Posterior cingulate gyrus (tissue), 11 donors: ENCODE measurements around the gene DPP6.
A peak's percentile ranks its signal among the peaks of the same experiment; 100 is the strongest.

Experiments
- DNase-seq, 10 donors: peaks; one replicate each; pipeline versions ENCODE4 v3.0.0 to v3.0.0-alpha.2; 2020 to 2021; ENCODE audit warnings: mixed read lengths in 3 of 10
- intact Hi-C: fragments of 100-400 bp; cut with DNase I; formaldehyde crosslinking; loops from one replicate; pipeline ENCODE4 v1.15.1; 2023

DPP6 gene

GRCh38 chr7:154774303-154774969 lies 722.2 kb downstream of the DPP6 start:
- DNase-seq = peak in 1 of 10 donors; percentile 4
- intact Hi-C loops = loop anchor here (10.0 kb wide), 1 partner anchor 190 kb away; no protein-coding TSS in a partner anchor

- intact Hi-C loops = loop anchor here (10.0 kb wide), 1 partner anchor 191 kb away; no protein-coding TSS in a partner anchor
Measured at GRCh38 chr7:154775681-154776080, 723.5 kb downstream of the DPP6 start.

GRCh38 chr7:154776350-154776749 lies 724.2 kb downstream of the DPP6 start:
- intact Hi-C loops = loop anchor here (10.0 kb wide), 1 partner anchor 192 kb away; no protein-coding TSS in a partner anchor
- DNase-seq = no peak

More at GRCh38 chr7:154775681-154776080, 723.5 kb downstream of the DPP6 start:
- DNase-seq = peak in 1 of 10 donors; percentile 55

- peak in 2 of 10 donors; percentile 18 to 84 for DNase-seq
- intact Hi-C loops = loop anchor here (10.0 kb wide), 1 partner anchor 192 kb away; no protein-coding TSS in a partner anchor
Measured at GRCh38 chr7:154777023-154777422, 724.8 kb downstream of the DPP6 start.

GRCh38 chr7:154777489-154777888 lies 725.3 kb downstream of the DPP6 start:
- intact Hi-C loops = loop anchor here (10.0 kb wide), 1 partner anchor 193 kb away; no protein-coding TSS in a partner anchor
- peak in 3 of 10 donors; percentile 35 to 84 (median 41) for DNase-seq

- DNase-seq = no peak
- intact Hi-C loops = loop anchor here (10.0 kb wide), 1 partner anchor 193 kb away; no protein-coding TSS in a partner anchor
Measured at GRCh38 chr7:154777908-154778307, 725.7 kb downstream of the DPP6 start.

GRCh38 chr7:154781369-154782303 lies 729.4 kb downstream of the DPP6 start:
- intact Hi-C loops = loop anchor here (5.0 kb wide), 1 partner anchor 34 kb away; no protein-coding TSS in a partner anchor
- DNase-seq = peak in 1 of 10 donors; percentile 42

GRCh38 chr7:154783281-154783909 lies 731.2 kb downstream of the DPP6 start:
- intact Hi-C loops = loop anchor here (5.0 kb wide), 1 partner anchor 36 kb away; no protein-coding TSS in a partner anchor
- DNase-seq = peak in 1 of 10 donors; percentile 52

- intact Hi-C loops = loop anchor here (5.0 kb wide), 1 partner anchor 89 kb away; no protein-coding TSS in a partner anchor
- no peak for DNase-seq
Measured at GRCh38 chr7:154785898-154786297, 733.7 kb downstream of the DPP6 start.

- peak; percentile 60 to 97 (median 85) for DNase-seq
- intact Hi-C loops = loop anchor here (1.0 to 5.0 kb wide), 2 partner anchors 92 to 149 kb away; no protein-coding TSS in a partner anchor
Measured at GRCh38 chr7:154789404-154789803, 737.2 kb downstream of the DPP6 start.

GRCh38 chr7:154791611-154792010 lies 739.4 kb downstream of the DPP6 start:
- intact Hi-C loops = no loop called here
- DNase-seq = peak in 2 of 10 donors; percentile 52 to 79

GRCh38 chr7:154792436-154793055 lies 740.3 kb downstream of the DPP6 start:
- no peak for DNase-seq
- intact Hi-C loops = no loop called here

GRCh38 chr7:154794147-154794780 lies 742.1 kb downstream of the DPP6 start:
- intact Hi-C loops = no loop called here
- DNase-seq = peak in 2 of 10 donors; percentile 76 to 91

GRCh38 chr7:154795014-154795413 lies 742.8 kb downstream of the DPP6 start:
- DNase-seq = no peak
- intact Hi-C loops = no loop called here

- DNase-seq = peak in 6 of 10 donors; percentile 40 to 85 (median 54)
- intact Hi-C loops = no loop called here
Measured at GRCh38 chr7:154795437-154795836, 743.2 kb downstream of the DPP6 start.

- DNase-seq = no peak
- intact Hi-C loops = no loop called here
Measured at GRCh38 chr7:154804449-154804848, 752.3 kb downstream of the DPP6 start.

- DNase-seq = no peak
- intact Hi-C loops = no loop called here
Measured at GRCh38 chr7:154812027-154812426, 759.8 kb downstream of the DPP6 start.

GRCh38 chr7:154817224-154817896 lies 765.2 kb downstream of the DPP6 start:
- no peak for DNase-seq
- intact Hi-C loops = no loop called here

GRCh38 chr7:154827007-154827406 lies 774.8 kb downstream of the DPP6 start:
- no peak for DNase-seq
- intact Hi-C loops = no loop called here
